Measurements from ENCODE around the gene GMDS.

GMDS gene

DNA sequence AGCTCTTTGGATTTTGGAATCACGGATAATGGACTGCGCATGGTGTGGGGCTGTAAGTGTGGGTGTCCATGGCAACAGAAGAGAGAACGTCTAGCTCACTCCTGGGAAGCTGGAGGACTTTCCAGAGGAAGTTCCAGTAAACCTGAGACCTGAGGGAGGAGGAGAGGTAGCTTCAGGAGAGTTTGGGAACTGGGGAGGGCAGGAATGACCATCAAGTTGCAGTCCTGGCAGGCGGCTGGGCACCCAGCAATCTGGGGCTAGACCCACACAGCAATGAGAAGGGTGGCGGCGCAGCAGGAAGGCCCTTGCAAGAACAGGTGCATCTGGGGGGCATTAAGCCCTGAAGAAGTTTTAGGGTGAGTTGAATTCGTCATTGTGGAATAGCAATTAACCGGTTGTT lies 539.8 kb downstream of the GMDS start:
- ATAC-seq (replicated peaks; ENCODE audit: extremely low read depth, poor library complexity, severe bottlenecking), result no peak
- no peak overlapping the region for H3K4me3 Mint-ChIP-seq
- H3K4me1 Mint-ChIP-seq, result no peaks in the 10 kb centered on the region
- no peaks in the 10 kb centered on the region for H3K36me3 Mint-ChIP-seq (ENCODE audit: insufficient read depth)
- no peak overlapping the region for H3K27ac Mint-ChIP-seq (ENCODE audit: low read depth)
- no peaks in the 10 kb centered on the region for H3K9me3 Mint-ChIP-seq
- H3K27me3 Mint-ChIP-seq, result no peaks in the 10 kb centered on the region
- no peak for DNase-seq (ENCODE audit: low spot score in 2 of 2)

DNA sequence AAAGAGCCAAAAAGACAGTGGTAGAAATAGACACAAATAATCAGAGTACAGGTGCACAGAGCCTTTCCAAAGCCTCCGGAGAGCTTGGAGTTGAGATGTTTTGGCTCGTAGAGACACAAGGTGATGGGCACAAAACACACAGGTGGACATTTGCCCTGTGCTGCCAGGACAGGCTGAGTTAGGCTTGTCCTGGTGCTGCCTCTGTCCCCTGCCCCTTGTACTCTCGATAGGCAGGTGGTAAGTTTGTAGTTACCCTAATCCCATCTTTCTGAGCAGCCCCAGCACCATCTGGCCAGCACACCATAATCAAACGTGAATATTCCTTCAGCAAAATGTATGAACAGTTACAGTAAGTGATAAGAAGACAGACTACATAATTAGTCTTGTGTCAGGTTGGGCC lies 540.2 kb downstream of the GMDS start:
- H3K27me3 Mint-ChIP-seq, result no peaks in the 10 kb centered on the region
- no peaks in the 10 kb centered on the region for H3K4me1 Mint-ChIP-seq
- no peak for ATAC-seq (replicated peaks; ENCODE audit: extremely low read depth, poor library complexity, severe bottlenecking)
- H3K4me3 Mint-ChIP-seq, result no peak overlapping the region
- H3K9me3 Mint-ChIP-seq, result no peaks in the 10 kb centered on the region
- no peaks in the 10 kb centered on the region for H3K36me3 Mint-ChIP-seq (ENCODE audit: insufficient read depth)
- no peak for DNase-seq (ENCODE audit: low spot score in 2 of 2)
- no peak overlapping the region for H3K27ac Mint-ChIP-seq (ENCODE audit: low read depth)

DNA sequence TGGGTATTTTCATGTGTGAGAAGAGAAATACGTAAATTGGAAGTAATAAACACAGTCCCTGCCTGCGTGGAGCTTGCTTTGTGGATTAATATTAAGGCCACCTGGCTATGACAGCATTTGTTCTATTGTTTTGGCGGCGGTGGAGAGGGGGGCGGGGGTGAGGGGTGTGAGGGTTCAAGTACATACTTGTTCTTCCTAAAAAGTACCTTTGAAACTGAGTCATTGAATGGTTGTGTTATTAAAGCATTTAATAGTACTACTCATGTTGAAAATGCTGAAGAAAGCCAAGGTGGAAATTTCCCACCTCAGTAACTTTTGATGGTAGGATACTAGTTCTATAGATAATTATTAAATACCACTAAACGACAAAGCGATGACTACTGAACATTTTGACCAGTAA lies 540.7 kb downstream of the GMDS start:
- no peak overlapping the region for H3K27ac Mint-ChIP-seq (ENCODE audit: low read depth)
- H3K4me1 Mint-ChIP-seq, result no peaks in the 10 kb centered on the region
- H3K4me3 Mint-ChIP-seq, result no peak overlapping the region
- no peaks in the 10 kb centered on the region for H3K27me3 Mint-ChIP-seq
- ATAC-seq (replicated peaks; ENCODE audit: extremely low read depth, poor library complexity, severe bottlenecking) (no peak), DNase-seq (ENCODE audit: low spot score in 2 of 2) (no peak)
- H3K9me3 Mint-ChIP-seq, result no peaks in the 10 kb centered on the region
- no peaks in the 10 kb centered on the region for H3K36me3 Mint-ChIP-seq (ENCODE audit: insufficient read depth)

GRCh38 chr6:1703923-1704322 lies 541.5 kb downstream of the GMDS start:
- H3K36me3 Mint-ChIP-seq (ENCODE audit: insufficient read depth), result no peaks in the 10 kb centered on the region
- H3K4me1 Mint-ChIP-seq, result no peaks in the 10 kb centered on the region
- DNase-seq (ENCODE audit: low spot score in 2 of 2), result no peak
- H3K4me3 Mint-ChIP-seq, result no peak overlapping the region
- no peaks in the 10 kb centered on the region for H3K27me3 Mint-ChIP-seq
- no peak for ATAC-seq (replicated peaks; ENCODE audit: extremely low read depth, poor library complexity, severe bottlenecking)
- no peaks in the 10 kb centered on the region for H3K9me3 Mint-ChIP-seq
- H3K27ac Mint-ChIP-seq (ENCODE audit: low read depth), result no peak overlapping the region

GRCh38 chr6:1703091-1703855 lies 542.1 kb downstream of the GMDS start:
- Mint-ChIP-seq H3K4me3 (no peak overlapping the region), H3K27ac (ENCODE audit: low read depth) (no peak overlapping the region), H3K27me3 (no peaks in the 10 kb centered on the region), H3K9me3 (no peaks in the 10 kb centered on the region), H3K4me1 (no peaks in the 10 kb centered on the region), H3K36me3 (ENCODE audit: insufficient read depth) (no peaks in the 10 kb centered on the region)
- DNase-seq (ENCODE audit: low spot score in 2 of 2) (no peak), ATAC-seq (replicated peaks; ENCODE audit: extremely low read depth, poor library complexity, severe bottlenecking) (no peak)

- Mint-ChIP-seq H3K27ac (ENCODE audit: low read depth) (no peak overlapping the region), H3K27me3 (no peaks in the 10 kb centered on the region), H3K4me1 (no peaks in the 10 kb centered on the region), H3K9me3 (no peaks in the 10 kb centered on the region), H3K4me3 (no peak overlapping the region), H3K36me3 (ENCODE audit: insufficient read depth) (no peaks in the 10 kb centered on the region)
- DNase-seq (ENCODE audit: low spot score in 2 of 2) (no peak), ATAC-seq (replicated peaks; ENCODE audit: extremely low read depth, poor library complexity, severe bottlenecking) (no peak)
Observed at GRCh38 chr6:1702580-1703051, 542.8 kb downstream of the GMDS start.

- H3K36me3 Mint-ChIP-seq (ENCODE audit: insufficient read depth), result no peaks in the 10 kb centered on the region
- H3K27ac Mint-ChIP-seq (ENCODE audit: low read depth), result no peak overlapping the region
- no peaks in the 10 kb centered on the region for H3K27me3 Mint-ChIP-seq
- H3K4me3 Mint-ChIP-seq, result no peak overlapping the region
- DNase-seq (ENCODE audit: low spot score in 2 of 2) (no peak), ATAC-seq (replicated peaks; ENCODE audit: extremely low read depth, poor library complexity, severe bottlenecking) (no peak)
- no peaks in the 10 kb centered on the region for H3K4me1 Mint-ChIP-seq
- no peaks in the 10 kb centered on the region for H3K9me3 Mint-ChIP-seq
Observed at GRCh38 chr6:1701668-1702353, 543.6 kb downstream of the GMDS start.

- Mint-ChIP-seq H3K4me3 (no peak overlapping the region), H3K27ac (ENCODE audit: low read depth) (no peak overlapping the region), H3K4me1 (no peaks in the 10 kb centered on the region), H3K9me3 (no peaks in the 10 kb centered on the region), H3K27me3 (no peaks in the 10 kb centered on the region), H3K36me3 (ENCODE audit: insufficient read depth) (no peaks in the 10 kb centered on the region)
- ATAC-seq (replicated peaks; ENCODE audit: extremely low read depth, poor library complexity, severe bottlenecking) (no peak), DNase-seq (ENCODE audit: low spot score in 2 of 2) (no peak)
Observed at GRCh38 chr6:1700278-1700967, 545.0 kb downstream of the GMDS start.

- H3K36me3 Mint-ChIP-seq (ENCODE audit: insufficient read depth), result no peaks in the 10 kb centered on the region
- no peaks in the 10 kb centered on the region for H3K4me1 Mint-ChIP-seq
- H3K27ac Mint-ChIP-seq (ENCODE audit: low read depth), result no peak overlapping the region
- no peak overlapping the region for H3K4me3 Mint-ChIP-seq
- no peaks in the 10 kb centered on the region for H3K9me3 Mint-ChIP-seq
- no peaks in the 10 kb centered on the region for H3K27me3 Mint-ChIP-seq
- ATAC-seq (replicated peaks; ENCODE audit: extremely low read depth, poor library complexity, severe bottlenecking), result no peak
- no peak for DNase-seq (ENCODE audit: low spot score in 2 of 2)
Observed at GRCh38 chr6:1698527-1698926, 546.9 kb downstream of the GMDS start.

DNA sequence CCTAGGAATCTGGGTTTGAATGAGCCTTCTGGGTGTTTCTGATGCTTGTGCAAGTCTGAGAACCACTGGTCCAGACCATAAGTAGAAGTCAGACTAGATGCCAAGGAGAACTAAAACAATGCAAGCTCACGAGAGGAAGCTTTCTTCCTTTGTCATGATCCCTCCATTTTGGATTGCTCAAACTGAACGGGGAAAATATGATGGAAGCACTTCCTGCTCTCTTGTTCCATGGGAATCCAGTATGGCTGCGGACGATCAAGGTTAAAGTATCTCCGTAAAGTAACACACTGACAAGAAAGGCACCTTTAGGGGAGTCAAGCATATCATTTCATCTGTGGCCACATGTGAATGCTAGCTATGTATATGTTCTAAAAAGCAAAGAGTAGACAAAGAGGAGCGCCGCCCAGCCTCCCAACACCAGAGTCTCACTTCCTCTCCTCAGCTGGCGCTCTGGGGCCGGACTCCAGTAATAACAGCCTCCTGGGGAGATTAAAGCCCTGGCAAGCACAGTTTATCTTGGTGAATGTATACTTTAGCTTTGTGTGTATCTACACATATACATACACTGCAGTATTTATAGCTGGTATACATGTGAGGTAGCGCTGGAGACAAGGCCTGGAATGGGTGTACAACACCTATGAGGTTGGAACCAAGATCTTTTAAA lies 547.6 kb downstream of the GMDS start:
- H3K27ac Mint-ChIP-seq (ENCODE audit: low read depth), result no peak overlapping the region
- no peaks in the 10 kb centered on the region for H3K9me3 Mint-ChIP-seq
- no peaks in the 10 kb centered on the region for H3K27me3 Mint-ChIP-seq
- DNase-seq (ENCODE audit: low spot score in 2 of 2) (no peak), ATAC-seq (replicated peaks; ENCODE audit: extremely low read depth, poor library complexity, severe bottlenecking) (no peak)
- no peak overlapping the region for H3K4me3 Mint-ChIP-seq
- H3K4me1 Mint-ChIP-seq, result no peaks in the 10 kb centered on the region
- H3K36me3 Mint-ChIP-seq (ENCODE audit: insufficient read depth), result no peaks in the 10 kb centered on the region

- Mint-ChIP-seq H3K27ac (ENCODE audit: low read depth) (no peak overlapping the region), H3K4me3 (no peak overlapping the region), H3K27me3 (no peaks in the 10 kb centered on the region), H3K36me3 (ENCODE audit: insufficient read depth) (no peaks in the 10 kb centered on the region), H3K9me3 (no peaks in the 10 kb centered on the region), H3K4me1 (no peaks in the 10 kb centered on the region)
- ATAC-seq (replicated peaks; ENCODE audit: extremely low read depth, poor library complexity, severe bottlenecking) (no peak), DNase-seq (ENCODE audit: low spot score in 2 of 2) (no peak)
Observed at GRCh38 chr6:1696463-1696850, 548.9 kb downstream of the GMDS start.

- ATAC-seq (replicated peaks; ENCODE audit: extremely low read depth, poor library complexity, severe bottlenecking), result no peak
- no peak overlapping the region for H3K27ac Mint-ChIP-seq (ENCODE audit: low read depth)
Observed at GRCh38 chr6:1695546-1696462, 549.6 kb downstream of the GMDS start.

More at GRCh38 chr6:1695546-1696462, 549.6 kb downstream of the GMDS start:
- Mint-ChIP-seq H3K9me3 (no peaks in the 10 kb centered on the region), H3K4me3 (no peak overlapping the region), H3K36me3 (ENCODE audit: insufficient read depth) (no peaks in the 10 kb centered on the region), H3K4me1 (no peaks in the 10 kb centered on the region), H3K27me3 (no peaks in the 10 kb centered on the region)
- no peak for DNase-seq (ENCODE audit: low spot score in 2 of 2)
